Smooth muscle cell (in vitro differentiated cells): ENCODE measurements around the gene PLEKHG3. TPM values are rescaled to one million over a fixed set of nuclear protein-coding genes. Genes with fewer than 3 reads are reported as not detected.
"Not testable (repeated sequence)": the region's sequence is repeated elsewhere in the genome, so short reads cannot be mapped to it uniquely, and the experiment has no call there.

Experiments used
- DNase-seq: peaks from one replicate; lab custom pipeline; 2025; ENCODE audit not compliant: unreplicated experiment; lab: John Stamatoyannopoulos, UW
- H2AFZ ChIP-seq: fragments of 200-600 bp; sonication (generic); 2 replicates; pipeline ENCODE4 v1.6.0; 2016; ENCODE audit warnings: antibody characterized with exemption, low read depth, mild to moderate bottlenecking
- H3F3A ChIP-seq: fragments of 200-600 bp; sonication (generic); 2 replicates; pipeline ENCODE4 v1.6.0; 2017; ENCODE audit warnings: antibody characterized with exemption, low read depth
- H3K27ac ChIP-seq: fragments of 200-600 bp; sonication (generic); 2 replicates; pipeline ENCODE4 v1.5.1; 2016; ENCODE audit warnings: low read depth, mild to moderate bottlenecking
- H3K27me3 ChIP-seq: fragments of 200-600 bp; sonication (generic); 2 replicates; pipeline ENCODE4 v1.6.1; 2016; ENCODE audit warnings: low read depth, mild to moderate bottlenecking
- H3K36me3 ChIP-seq: fragments of 200-600 bp; sonication (generic); 2 replicates; pipeline ENCODE4 v1.5.1; 2016; ENCODE audit warnings: low read depth
- H3K4me1 ChIP-seq: fragments of 200-600 bp; sonication (generic); 2 replicates; pipeline ENCODE4 v1.5.1; 2016; ENCODE audit warnings: low read depth
- H3K4me2 ChIP-seq: fragments of 200-600 bp; sonication (generic); 2 replicates; pipeline ENCODE4 v1.6.0; 2016; ENCODE audit warnings: mild to moderate bottlenecking
- H3K4me3 ChIP-seq: fragments of 200-600 bp; sonication (generic); 2 replicates; pipeline ENCODE4 v1.5.1; 2016; ENCODE audit warnings: mild to moderate bottlenecking
- H3K79me2 ChIP-seq: fragments of 200-600 bp; sonication (generic); 2 replicates; pipeline ENCODE4 v1.6.0; 2016; ENCODE audit warnings: low read depth, mild to moderate bottlenecking
- H3K9ac ChIP-seq: fragments of 200-600 bp; sonication (generic); 2 replicates; pipeline ENCODE4 v1.6.0; 2016; ENCODE audit warnings: low read depth
- H3K9me3 ChIP-seq: fragments of 200-600 bp; sonication (generic); replicated peaks from 2 replicates; pipeline ENCODE4 v1.5.1; 2016; ENCODE audit warnings: low read depth
- H4K20me1 ChIP-seq: fragments of 200-600 bp; sonication (generic); 2 replicates; pipeline ENCODE4 v1.6.0; 2016; ENCODE audit warnings: low read depth
- CTCF ChIP-seq: fragments of 200-600 bp; sonication (generic); IDR thresholded peaks from 2 replicates; pipeline ENCODE4 v1.5.1; 2017; ENCODE audit warnings: borderline replicate concordance, mild to moderate bottlenecking, antibody characterized with exemption; ENCODE audit not compliant: insufficient read depth, poor library complexity, severe bottlenecking
- WGBS: methylation state at CpG from one replicate; pipeline ENCODE4 v1.1.7; 2016; ENCODE audit warnings: low lambda C conversion rate; 5-methylcytosine and 5-hydroxymethylcytosine counted together
- polyA plus RNA-seq: library from polyadenylated mRNA; unstranded; fragments of >200 nt; fragmentation: Nextera tagmentation; extraction: Ambion mirVana; gene quantifications from 2 replicates; pipeline ENCODE4 v1.2.1, GENCODE V29; 2016
- total RNA-seq: library from RNA; depleted of rRNA; stranded (reverse); fragments of >200 nt; gene quantifications from 2 replicates; pipeline ENCODE4 v1.2.3, GENCODE V29; 2014

PLEKHG3 gene
- total RNA-seq = 15.6 and 17.6 TPM in 2 replicates
- polyA plus RNA-seq = 18.3 and 21.9 TPM in 2 replicates

GRCh38 chr14:64704143-64704742, at the start of gene PLEKHG3:
Gene PLEKHG3, plus strand, starts transcription at chr14:64704424. Its CDS starts 23,208 bp downstream, at chr14:64727632.
- Histone ChIP-seq H2AFZ (peak within 1 kb of the TSS; percentile 81), H3K9me3 (no peaks in the 10 kb centered on the region), H3K27ac (peak within 1 kb of the TSS; percentile 97), H3K79me2 (peaks cover 21% of the 10 kb centered on the region), H3K27me3 (no peaks in the 10 kb centered on the region), H3K4me1 (peaks cover 72% of the 10 kb centered on the region), H4K20me1 (peaks cover 27% of the 10 kb centered on the region), H3K9ac (peak within 1 kb of the TSS; percentile 82), H3F3A (peaks cover 19% of the 10 kb centered on the region), H3K4me2 (peak within 1 kb of the TSS; percentile 97), H3K4me3 (peak within 1 kb of the TSS; percentile 76), H3K36me3 (no peaks in the 10 kb centered on the region)
- no peak for TF ChIP-seq CTCF
- DNase-seq = peak; percentile 44
- 1% methylated on average over 44 of the region's 69 CpGs for WGBS

GRCh38 chr14:64654901-64655300, 49.3 kb upstream of the PLEKHG3 start:
- H3F3A ChIP-seq = peaks cover 17% of the 10 kb centered on the region
- no peak for TF ChIP-seq CTCF
- H3K4me2 ChIP-seq = peak overlapping the region; percentile 78
- H3K9me3 ChIP-seq = no peaks in the 10 kb centered on the region
- no peak overlapping the region for H3K4me3 ChIP-seq
- H3K9ac ChIP-seq = peak overlapping the region; percentile 83
- no peaks in the 10 kb centered on the region for H3K79me2 ChIP-seq
- peak overlapping the region; percentile 97 for H3K27ac ChIP-seq
- WGBS = 56% methylated on average over 10 of the region's 10 CpGs
- no peaks in the 10 kb centered on the region for H4K20me1 ChIP-seq
- DNase-seq = no peak
- H2AFZ ChIP-seq = peak overlapping the region; percentile 52
- H3K4me1 ChIP-seq = peaks cover 9% of the 10 kb centered on the region
- no peaks in the 10 kb centered on the region for H3K27me3 ChIP-seq
- H3K36me3 ChIP-seq = no peaks in the 10 kb centered on the region

DNA sequence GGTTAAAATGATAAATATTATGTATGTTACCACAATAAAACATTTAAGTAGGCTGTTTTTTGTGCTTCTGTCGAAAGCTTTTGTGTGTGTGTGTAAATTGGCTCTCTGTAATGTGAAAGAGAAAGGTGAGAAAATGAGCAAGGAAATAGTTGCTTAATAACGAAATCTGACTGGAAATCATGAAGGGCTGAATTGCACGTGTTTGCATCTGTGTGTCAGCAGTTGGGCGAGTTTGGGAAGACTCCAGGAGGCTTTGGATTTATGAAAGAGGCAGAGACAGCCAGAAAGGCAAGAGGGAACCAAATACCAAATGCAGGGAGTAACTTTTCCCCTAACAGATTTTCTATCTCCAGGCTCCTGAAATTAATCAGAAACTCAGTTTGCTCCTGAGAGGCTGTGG, 47.2 kb upstream of the PLEKHG3 start:
- Histone ChIP-seq H3K4me2 (no peak overlapping the region), H3K27me3 (no peaks in the 10 kb centered on the region), H3K4me3 (no peak overlapping the region), H3K36me3 (no peaks in the 10 kb centered on the region), H4K20me1 (no peaks in the 10 kb centered on the region), H3K9me3 (no peaks in the 10 kb centered on the region), H3K79me2 (no peaks in the 10 kb centered on the region), H3F3A (peaks cover 17% of the 10 kb centered on the region), H2AFZ (no peak overlapping the region), H3K27ac (no peak overlapping the region), H3K4me1 (peaks cover 9% of the 10 kb centered on the region), H3K9ac (no peak overlapping the region)
- no peak for DNase-seq
- WGBS = 83% methylated on average over 4 of the region's 4 CpGs
- no peak for TF ChIP-seq CTCF

GRCh38 chr14:64658201-64658600, 46.0 kb upstream of the PLEKHG3 start:
- peaks cover 9% of the 10 kb centered on the region for H3K4me1 ChIP-seq
- H4K20me1 ChIP-seq = no peaks in the 10 kb centered on the region
- 97% methylated on average over 30 of the region's 35 CpGs for WGBS
- H3K36me3 ChIP-seq = no peaks in the 10 kb centered on the region
- H3K4me3 ChIP-seq = no peak overlapping the region
- no peaks in the 10 kb centered on the region for H3K79me2 ChIP-seq
- H3K27ac ChIP-seq = no peak overlapping the region
- no peak overlapping the region for H3K9ac ChIP-seq
- no peak for TF ChIP-seq CTCF
- no peaks in the 10 kb centered on the region for H3K9me3 ChIP-seq
- no peak overlapping the region for H2AFZ ChIP-seq
- no peaks in the 10 kb centered on the region for H3K27me3 ChIP-seq
- H3F3A ChIP-seq = peaks cover 11% of the 10 kb centered on the region
- no peak for DNase-seq
- no peak overlapping the region for H3K4me2 ChIP-seq

GRCh38 chr14:64658700-64659264, 45.4 kb upstream of the PLEKHG3 start:
- WGBS = 61% methylated on average over 13 of the region's 13 CpGs
- not testable (repeated sequence) for DNase-seq
- peak overlapping the region; percentile 78 for H3K27ac ChIP-seq

More at GRCh38 chr14:64658700-64659264, 45.4 kb upstream of the PLEKHG3 start:
- not testable (repeated sequence) for H3K79me2 ChIP-seq, H3K4me1 ChIP-seq, H3F3A ChIP-seq, H3K9me3 ChIP-seq, H4K20me1 ChIP-seq, H3K36me3 ChIP-seq, H3K4me3 ChIP-seq, H3K27me3 ChIP-seq, H3K4me2 ChIP-seq
- peak overlapping the region; percentile 50 for H3K9ac ChIP-seq
- H2AFZ ChIP-seq = peak overlapping the region; percentile 21
